HG03571 (cell line): ENCODE measurements around the gene WWP2.
"Not testable (repeated sequence)": the region's sequence is repeated elsewhere in the genome, so short reads cannot be mapped to it uniquely, and the experiment has no call there.

Experiments
- ATAC-seq: cut with Tn5 transposase; IDR thresholded peaks from one replicate; pipeline ENCODE4 v1.9.1; 2021; ENCODE audit not compliant: unreplicated experiment

Gene WWP2

GRCh38 chr16:69745232-69745612 is 16.9 kb upstream of the WWP2 start:
- no peak for ATAC-seq

GRCh38 chr16:69745959-69746358 is 16.2 kb upstream of the WWP2 start:
- no peak for ATAC-seq

- ATAC-seq = no peak
These were observed 15.0 kb upstream of the WWP2 start for GRCh38 chr16:69747115-69747514.

- ATAC-seq = no peak
These were observed 13.3 kb upstream of the WWP2 start for GRCh38 chr16:69748694-69749345.

GRCh38 chr16:69754143-69754468 is 8.0 kb upstream of the WWP2 start:
- no peak for ATAC-seq

GRCh38 chr16:69754469-69755310 is 7.4 kb upstream of the WWP2 start, which contains the start of gene NOB1:
Gene NOB1, minus strand, starts transcription at chr16:69754926. Its CDS starts 16 bp downstream, at chr16:69754910.
- peak; percentile 92 for ATAC-seq

GRCh38 chr16:69756705-69757104 is 5.4 kb upstream of the WWP2 start:
- ATAC-seq = no peak

- not testable (repeated sequence) for ATAC-seq
These were observed 4.8 kb upstream of the WWP2 start for GRCh38 chr16:69757375-69757774.

- ATAC-seq = no peak
These were observed 874 bp downstream of the WWP2 start for GRCh38 chr16:69762814-69763598.

GRCh38 chr16:69763599-69763942 is 1.4 kb downstream of the WWP2 start:
- no peak for ATAC-seq

GRCh38 chr16:69767459-69768229 is 5.5 kb downstream of the WWP2 start:
- ATAC-seq = no peak

GRCh38 chr16:69768666-69769065 is 6.5 kb downstream of the WWP2 start:
- no peak for ATAC-seq

- no peak for ATAC-seq
These were observed 7.3 kb downstream of the WWP2 start for GRCh38 chr16:69769404-69769803.

GRCh38 chr16:69771651-69771967 is 9.5 kb downstream of the WWP2 start:
- ATAC-seq = no peak

- ATAC-seq = no peak
These were observed 11.3 kb downstream of the WWP2 start for GRCh38 chr16:69773260-69773947.

- no peak for ATAC-seq
These were observed 13.4 kb downstream of the WWP2 start for GRCh38 chr16:69775563-69775962.

- no peak for ATAC-seq
These were observed 17.6 kb downstream of the WWP2 start for GRCh38 chr16:69779724-69780123.

- no peak for ATAC-seq
These were observed 19.0 kb downstream of the WWP2 start for GRCh38 chr16:69781118-69781517.

- no peak for ATAC-seq
These were observed 22.5 kb downstream of the WWP2 start for GRCh38 chr16:69784586-69784985.

GRCh38 chr16:69787883-69788282 is 25.8 kb downstream of the WWP2 start:
- ATAC-seq = no peak

- ATAC-seq = not testable (repeated sequence)
These were observed 29.3 kb downstream of the WWP2 start for GRCh38 chr16:69791391-69791847.
